ENCODE data around the gene NBEAL2.
"Not testable (repeated sequence)": the region's sequence is repeated elsewhere in the genome, so short reads cannot be mapped to it uniquely, and the experiment has no call there.

- TF ChIP-seq CTCF, POLR2A (IDR thresholded peaks at IDR 0.05): not testable (repeated sequence)
Measured at GRCh38 chr3:47026432-47026831, 47.0 kb downstream of the NBEAL2 start.
